Activated CD4-positive, alpha-beta T cell treated with anti-CD3 and anti-CD28 coated beads, Interleukin-2, amount 50 U/mL, for 16 hours (primary cell): ENCODE measurements around the gene BSG.

Experiments
- DNase-seq: peaks from one replicate; pipeline ENCODE4 v3.0.0-alpha.2; 2020

The BSG gene

GRCh38 chr19:605061-605971 is 32.9 kb downstream of the BSG start:
- peak; percentile 47 for DNase-seq

- DNase-seq, result no peak
These were observed 35.1 kb downstream of the BSG start for GRCh38 chr19:607301-608154.

- DNase-seq, result no peak
These were observed 36.0 kb downstream of the BSG start for GRCh38 chr19:608155-609003.

- no peak for DNase-seq
These were observed 36.6 kb downstream of the BSG start for GRCh38 chr19:609004-609346.

- DNase-seq, result peak; percentile 43
These were observed 37.8 kb downstream of the BSG start for GRCh38 chr19:610071-610800.

- DNase-seq, result peak; percentile 67
These were observed 38.5 kb downstream of the BSG start for GRCh38 chr19:610801-611480.

- peak; percentile 82 for DNase-seq
These were observed 39.1 kb downstream of the BSG start for GRCh38 chr19:611481-611868.

GRCh38 chr19:612941-613340 is 40.5 kb downstream of the BSG start:
- DNase-seq, result no peak

- no peak for DNase-seq
These were observed 41.6 kb downstream of the BSG start for GRCh38 chr19:613732-614567.

GRCh38 chr19:615619-616018 is 43.2 kb downstream of the BSG start:
- DNase-seq, result no peak

GRCh38 chr19:616062-616700 is 43.8 kb downstream of the BSG start:
- DNase-seq, result no peak

GRCh38 chr19:616747-617526 is 44.5 kb downstream of the BSG start:
- DNase-seq, result no peak

GRCh38 chr19:617551-618246 is 45.3 kb downstream of the BSG start:
- DNase-seq, result no peak

- no peak for DNase-seq
These were observed 45.8 kb downstream of the BSG start for GRCh38 chr19:618247-618619.

- no peak for DNase-seq
These were observed 46.4 kb downstream of the BSG start for GRCh38 chr19:618674-619285.

GRCh38 chr19:619286-620002 is 47.0 kb downstream of the BSG start:
- DNase-seq, result no peak

GRCh38 chr19:620166-620862 is 47.9 kb downstream of the BSG start:
- no peak for DNase-seq
